Fibroblast of mammary gland (primary cell): ENCODE measurements around the gene PGA4.

Experiments
- DNase-seq: peaks from one replicate; pipeline ENCODE4 v3.0.0-alpha.2; 2010; ENCODE audit warnings: low read depth
- H3K4me3 ChIP-seq: 2 replicates; pipeline ENCODE4 v1.5.1; 2011; ENCODE audit warnings: low read depth, mild to moderate bottlenecking, low read length, moderate library complexity; ENCODE audit not compliant: control insufficient read depth
- TF ChIP-seq, protein P1 (sequence below): conservative IDR thresholded peaks from 2 replicates; pipeline ENCODE4 v1.5.1; 2011; ENCODE audit warnings: low read depth, low read length, inconsistent platforms; ENCODE audit not compliant: control insufficient read depth, insufficient read depth

Gene PGA4

GRCh38 chr11:61264795-61265194 is 42.6 kb downstream of the PGA4 start:
- H3K4me3 ChIP-seq, result no peak overlapping the region
- TF ChIP-seq, protein P1, sequence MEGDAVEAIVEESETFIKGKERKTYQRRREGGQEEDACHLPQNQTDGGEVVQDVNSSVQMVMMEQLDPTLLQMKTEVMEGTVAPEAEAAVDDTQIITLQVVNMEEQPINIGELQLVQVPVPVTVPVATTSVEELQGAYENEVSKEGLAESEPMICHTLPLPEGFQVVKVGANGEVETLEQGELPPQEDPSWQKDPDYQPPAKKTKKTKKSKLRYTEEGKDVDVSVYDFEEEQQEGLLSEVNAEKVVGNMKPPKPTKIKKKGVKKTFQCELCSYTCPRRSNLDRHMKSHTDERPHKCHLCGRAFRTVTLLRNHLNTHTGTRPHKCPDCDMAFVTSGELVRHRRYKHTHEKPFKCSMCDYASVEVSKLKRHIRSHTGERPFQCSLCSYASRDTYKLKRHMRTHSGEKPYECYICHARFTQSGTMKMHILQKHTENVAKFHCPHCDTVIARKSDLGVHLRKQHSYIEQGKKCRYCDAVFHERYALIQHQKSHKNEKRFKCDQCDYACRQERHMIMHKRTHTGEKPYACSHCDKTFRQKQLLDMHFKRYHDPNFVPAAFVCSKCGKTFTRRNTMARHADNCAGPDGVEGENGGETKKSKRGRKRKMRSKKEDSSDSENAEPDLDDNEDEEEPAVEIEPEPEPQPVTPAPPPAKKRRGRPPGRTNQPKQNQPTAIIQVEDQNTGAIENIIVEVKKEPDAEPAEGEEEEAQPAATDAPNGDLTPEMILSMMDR, result no peak
- DNase-seq, result no peak

- no peak for DNase-seq
- TF ChIP-seq, protein P1, result no peak
- H3K4me3 ChIP-seq, result no peak overlapping the region
These were observed 43.2 kb downstream of the PGA4 start for GRCh38 chr11:61265357-61265756.

DNA sequence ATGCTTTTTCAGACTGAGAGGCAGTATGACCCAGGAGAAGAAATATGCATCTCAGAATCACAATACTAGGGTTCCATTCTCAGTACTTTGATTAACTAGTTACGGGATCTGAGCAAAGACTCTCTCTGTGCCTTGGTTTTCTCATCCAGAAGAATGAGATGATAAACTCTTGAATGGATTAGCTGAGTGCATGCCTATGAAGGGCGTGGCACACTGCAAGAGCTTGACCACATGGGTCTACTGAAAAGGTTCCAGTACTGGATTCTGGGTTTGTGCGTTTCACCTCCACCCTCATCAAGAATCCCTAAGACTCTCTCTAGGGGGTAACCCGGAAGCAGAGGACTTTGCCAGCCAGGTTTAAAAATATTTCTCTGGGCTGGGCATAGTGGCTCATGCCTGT is 44.5 kb downstream of the PGA4 start:
- H3K4me3 ChIP-seq, result no peak overlapping the region
- TF ChIP-seq, protein P1, result no peak
- DNase-seq, result peak; percentile 14

- TF ChIP-seq, protein P1, result no peak
- no peak for DNase-seq
- H3K4me3 ChIP-seq, result no peak overlapping the region
These were observed 45.3 kb downstream of the PGA4 start for GRCh38 chr11:61267437-61267841.

DNA sequence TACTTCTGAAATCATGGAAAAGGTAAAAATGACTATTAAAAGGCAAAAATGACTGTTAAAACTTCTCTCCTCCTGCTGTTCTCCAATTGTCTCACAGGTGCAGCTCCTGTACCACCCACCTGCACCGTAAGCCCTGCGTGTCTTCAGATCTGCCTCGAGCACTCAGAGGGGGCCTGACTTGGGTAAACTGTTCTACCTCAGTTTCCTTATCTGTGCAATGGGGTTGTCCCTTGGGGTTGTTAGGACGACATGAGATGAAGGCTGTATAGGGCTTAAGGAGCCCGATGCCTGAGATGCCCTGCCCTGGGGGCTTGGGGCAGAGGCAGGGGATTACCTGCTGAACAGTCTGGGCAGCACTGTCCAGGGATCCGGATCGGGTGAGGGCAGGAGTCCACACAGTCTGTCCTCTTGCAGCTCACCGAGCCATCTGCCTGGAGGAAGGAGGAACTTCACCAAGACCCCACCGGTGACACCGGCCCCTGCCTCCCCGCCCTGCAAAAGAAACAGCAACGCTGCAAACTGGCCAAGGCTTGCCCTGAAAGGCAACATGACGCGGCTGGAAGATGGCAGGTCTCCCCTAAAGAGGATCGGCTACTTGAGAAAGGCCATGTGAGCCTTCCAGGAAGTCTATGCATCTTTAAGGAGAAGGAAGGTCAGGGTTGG is 46.6 kb downstream of the PGA4 start:
- TF ChIP-seq, protein P1, result no peak
- DNase-seq, result no peak
- no peak overlapping the region for H3K4me3 ChIP-seq

- TF ChIP-seq, protein P1, result no peak
- no peak overlapping the region for H3K4me3 ChIP-seq
- peak; percentile 74 for DNase-seq
These were observed 48.4 kb downstream of the PGA4 start for GRCh38 chr11:61270354-61271076.
